Suppressor macrophage (primary cell): ENCODE data around the gene CLVS2.

Experiments used
- DNase-seq, 4 experiments: peaks; one replicate each; pipeline ENCODE4 v3.0.0-alpha.2; 2020 to 2022
- total RNA-seq, 17 experiments: gene quantifications; one replicate each; lab custom pipeline; 2026; ENCODE audit warnings: mixed read lengths in 6 of 17, inconsistent platforms in 3 of 17; lab: John Stamatoyannopoulos, UW

Gene CLVS2, protein sequence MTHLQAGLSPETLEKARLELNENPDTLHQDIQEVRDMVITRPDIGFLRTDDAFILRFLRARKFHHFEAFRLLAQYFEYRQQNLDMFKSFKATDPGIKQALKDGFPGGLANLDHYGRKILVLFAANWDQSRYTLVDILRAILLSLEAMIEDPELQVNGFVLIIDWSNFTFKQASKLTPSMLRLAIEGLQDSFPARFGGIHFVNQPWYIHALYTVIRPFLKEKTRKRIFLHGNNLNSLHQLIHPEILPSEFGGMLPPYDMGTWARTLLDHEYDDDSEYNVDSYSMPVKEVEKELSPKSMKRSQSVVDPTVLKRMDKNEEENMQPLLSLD
- 0 to 3.7 (median 0) reads per million in 17 experiments for total RNA-seq

DNA sequence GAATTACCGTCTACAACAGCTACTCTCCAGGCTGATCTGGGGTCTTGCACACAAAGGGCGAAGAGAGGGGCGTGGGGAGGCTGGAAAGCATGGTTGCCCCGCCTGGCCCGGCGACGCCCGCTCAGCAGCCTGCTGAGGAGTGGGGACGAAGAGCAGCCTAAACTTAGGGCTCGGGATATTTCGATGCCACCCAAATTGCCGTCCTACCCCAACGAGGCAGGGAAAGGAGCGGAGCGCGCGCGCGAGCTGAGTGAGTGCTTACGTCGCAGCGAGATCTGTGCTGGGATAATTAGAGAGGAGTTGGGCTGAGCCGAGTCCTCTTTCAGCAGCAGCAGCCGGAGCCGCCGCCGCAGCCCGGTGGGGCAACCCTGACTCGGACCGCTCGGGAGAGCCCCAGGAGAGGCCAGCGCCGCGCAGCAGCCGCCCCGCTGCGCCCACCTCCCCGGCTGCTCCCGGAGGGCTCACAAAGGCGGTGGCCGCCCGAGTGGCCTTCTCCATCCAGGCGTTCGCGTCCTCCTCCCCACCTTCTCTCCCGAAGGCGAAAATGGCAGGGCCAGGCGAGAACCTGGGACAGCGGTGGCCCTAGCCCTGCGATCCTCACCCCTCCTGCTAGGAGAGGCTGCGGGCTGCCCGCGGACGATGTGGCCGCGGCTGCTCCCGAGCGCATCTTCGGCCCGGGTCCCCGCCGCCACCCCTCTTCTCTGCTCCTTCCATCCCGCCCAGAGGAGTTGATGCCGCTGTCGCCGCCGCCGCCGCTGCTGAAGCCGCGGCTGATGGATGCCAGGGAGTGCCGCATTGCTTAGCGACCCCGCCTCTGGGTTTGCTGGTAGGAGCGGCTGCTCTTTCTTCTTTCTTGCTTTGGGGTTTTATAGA lies at the start of gene CLVS2:
TSS of gene CLVS2 (plus strand) at position 315 of the 873 bp plus-strand sequence. CDS start 1,543 bp downstream, outside the sequence.
- DNase-seq = no peak

DNA sequence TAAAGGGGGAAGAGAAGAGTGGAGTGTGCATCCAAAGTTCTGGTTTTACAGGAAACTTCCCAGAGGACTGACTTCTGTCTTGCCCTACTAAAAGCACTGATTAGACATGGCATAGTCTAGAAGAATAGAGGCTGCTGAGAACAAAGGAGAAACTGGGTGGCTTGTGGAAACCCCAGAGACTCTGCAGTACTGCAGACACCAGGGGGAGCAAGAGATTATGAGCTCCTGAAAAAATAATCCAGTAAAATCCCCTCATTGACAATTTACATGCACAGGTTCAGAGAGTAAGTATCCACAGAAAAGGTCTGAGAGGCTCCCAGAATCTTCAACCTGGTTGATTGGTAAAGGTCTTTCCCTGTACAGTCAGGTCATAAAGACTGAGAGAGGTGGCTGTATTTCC lies 48.7 kb upstream of the CLVS2 start:
- DNase-seq = no peak

DNA sequence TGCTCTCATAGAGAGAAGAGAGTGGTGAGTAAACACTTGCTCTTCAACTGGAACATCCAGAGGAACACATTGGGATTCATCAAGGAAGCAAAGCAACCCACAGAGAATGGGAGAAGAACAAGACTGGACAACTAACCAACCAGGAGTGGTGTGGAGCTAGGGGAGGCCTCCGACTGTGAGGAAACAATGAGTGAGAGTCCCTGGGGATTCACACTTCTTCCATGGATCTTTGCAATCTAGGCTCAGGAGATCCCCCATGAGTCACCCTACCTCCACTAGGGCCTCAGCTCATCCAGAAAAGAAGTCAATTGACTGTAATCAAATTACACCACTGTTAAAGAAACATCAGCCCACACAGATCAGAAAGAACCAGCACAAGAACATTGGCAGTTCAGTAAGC lies 42.3 kb upstream of the CLVS2 start:
- no peak for DNase-seq

DNA sequence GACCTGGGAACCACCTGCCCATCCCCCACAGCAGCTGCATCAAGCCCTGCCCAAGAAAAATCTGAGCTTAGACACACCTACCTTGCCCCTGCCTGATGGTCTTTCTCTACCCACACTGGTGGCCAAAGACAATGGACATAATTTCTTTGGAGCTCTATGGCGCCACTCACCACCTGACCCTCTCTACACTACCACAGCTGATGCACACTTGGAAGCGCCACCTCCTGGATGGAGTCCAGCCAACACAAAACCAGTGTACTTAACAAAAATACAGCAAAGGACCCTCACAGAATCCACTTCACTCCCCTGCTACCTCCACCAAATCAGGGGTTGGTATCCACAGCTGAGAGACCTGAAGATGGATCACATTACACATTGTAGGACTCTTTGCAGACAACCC lies 39.7 kb upstream of the CLVS2 start:
- DNase-seq = no peak

DNA sequence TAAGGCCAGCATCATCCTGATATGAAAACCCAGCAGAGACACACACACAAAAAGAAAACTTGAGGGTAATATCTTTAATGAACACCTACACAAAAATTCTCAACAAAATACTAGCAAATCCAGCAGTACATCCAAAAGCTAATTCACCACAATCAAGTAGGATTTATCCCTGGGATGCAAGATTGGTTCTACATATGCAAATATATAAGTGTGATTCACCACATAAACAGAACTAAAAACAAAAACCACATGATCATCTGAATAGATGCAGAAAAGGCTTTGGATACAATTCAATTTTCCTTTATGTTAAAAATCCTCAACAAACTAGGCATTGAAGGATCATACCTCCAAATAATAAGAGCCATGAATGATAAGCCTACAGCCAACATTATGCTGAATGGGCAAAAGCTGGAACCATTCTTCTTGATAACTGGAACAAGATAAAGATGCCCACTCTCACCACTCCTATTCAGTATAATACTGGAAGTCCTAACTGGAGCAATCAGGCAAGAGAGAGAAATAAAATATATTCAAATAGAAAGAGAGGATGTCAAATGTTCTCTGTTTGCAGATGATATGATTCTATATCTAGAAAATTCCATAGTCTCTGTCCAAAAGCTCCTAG lies 33.9 kb upstream of the CLVS2 start:
- no peak for DNase-seq

DNA sequence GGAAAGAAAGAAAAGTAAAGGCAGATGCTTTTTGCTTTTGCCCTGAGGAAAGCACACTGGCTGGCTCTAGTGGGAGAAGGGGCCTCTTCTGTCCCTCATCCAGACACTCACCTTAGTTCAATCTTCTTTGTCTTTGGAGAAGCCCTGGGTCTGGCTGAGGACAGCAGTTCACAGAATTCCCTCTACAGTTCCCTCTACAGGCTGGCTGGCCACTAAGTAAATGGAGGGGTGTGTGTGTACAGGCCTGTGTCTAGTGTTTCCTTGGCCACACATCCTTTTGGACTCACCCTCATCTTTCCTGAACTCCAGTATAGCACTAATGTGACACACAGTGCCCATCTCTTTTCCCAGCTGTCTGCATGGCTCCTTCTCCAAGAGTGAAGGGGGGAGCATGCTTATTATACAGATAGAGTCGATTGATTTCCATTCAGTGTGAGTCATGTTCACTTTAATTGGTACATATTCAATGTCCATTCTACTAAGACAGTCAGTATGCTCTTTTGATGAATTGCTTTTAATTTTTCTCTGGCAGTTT lies 26.0 kb upstream of the CLVS2 start:
- DNase-seq = no peak

DNA sequence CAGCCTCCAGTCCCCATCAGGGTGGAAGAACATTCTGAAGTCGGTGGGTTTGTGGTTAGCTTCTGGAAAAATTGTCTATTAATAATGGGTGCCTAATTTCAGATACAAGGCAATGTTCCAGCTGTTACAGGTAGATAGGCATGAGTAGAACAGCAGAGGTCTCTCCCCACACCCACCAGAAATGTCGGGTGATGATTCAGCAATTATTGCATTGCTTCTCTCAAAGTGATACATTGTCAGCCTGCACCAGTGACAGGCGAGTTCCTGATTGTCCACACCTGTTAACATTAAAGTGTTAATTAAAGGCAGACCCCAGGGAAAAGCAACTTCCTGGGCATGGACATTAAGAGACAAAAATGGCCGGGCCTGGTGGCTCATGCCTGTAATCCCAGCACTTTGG lies 18.9 kb upstream of the CLVS2 start:
- no peak for DNase-seq

DNA sequence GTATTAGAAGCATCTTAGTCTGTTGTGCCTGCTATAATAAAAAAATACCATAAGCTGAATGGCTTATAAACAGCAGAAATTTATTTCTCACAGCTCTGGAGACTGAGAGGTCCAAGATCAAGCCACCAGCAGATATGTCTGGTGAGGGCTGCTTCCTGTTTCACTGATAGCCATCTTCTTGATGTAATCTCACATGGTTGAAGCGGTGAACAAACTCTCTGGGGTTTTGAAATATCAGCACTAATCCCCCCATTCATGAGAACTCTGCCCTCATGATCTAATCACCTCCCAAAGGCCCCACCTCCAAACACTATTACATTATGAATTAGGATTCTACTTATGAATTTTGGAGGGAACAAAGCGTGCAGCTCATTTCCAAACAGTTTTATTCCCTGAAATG lies 11.6 kb upstream of the CLVS2 start:
- DNase-seq = no peak

DNA sequence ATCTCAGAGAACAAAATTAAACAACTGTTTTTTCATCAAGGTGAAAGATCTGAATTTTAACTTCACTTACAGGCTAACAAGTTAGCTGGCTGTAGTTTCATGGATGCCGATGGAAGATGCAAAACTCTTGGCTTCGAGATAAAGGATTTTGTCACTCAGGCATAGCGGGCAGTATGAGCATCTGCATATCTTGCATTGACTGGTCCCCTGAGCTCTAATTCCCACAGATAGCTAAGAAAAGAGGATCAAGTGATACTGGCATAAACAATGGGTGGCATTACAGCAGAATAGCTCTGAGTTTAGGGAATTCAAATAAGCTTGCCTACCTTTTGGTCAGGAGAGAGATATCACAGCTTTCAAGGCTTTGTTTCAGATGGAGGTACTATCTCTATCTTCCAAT lies 1.8 kb upstream of the CLVS2 start:
- DNase-seq = no peak

DNA sequence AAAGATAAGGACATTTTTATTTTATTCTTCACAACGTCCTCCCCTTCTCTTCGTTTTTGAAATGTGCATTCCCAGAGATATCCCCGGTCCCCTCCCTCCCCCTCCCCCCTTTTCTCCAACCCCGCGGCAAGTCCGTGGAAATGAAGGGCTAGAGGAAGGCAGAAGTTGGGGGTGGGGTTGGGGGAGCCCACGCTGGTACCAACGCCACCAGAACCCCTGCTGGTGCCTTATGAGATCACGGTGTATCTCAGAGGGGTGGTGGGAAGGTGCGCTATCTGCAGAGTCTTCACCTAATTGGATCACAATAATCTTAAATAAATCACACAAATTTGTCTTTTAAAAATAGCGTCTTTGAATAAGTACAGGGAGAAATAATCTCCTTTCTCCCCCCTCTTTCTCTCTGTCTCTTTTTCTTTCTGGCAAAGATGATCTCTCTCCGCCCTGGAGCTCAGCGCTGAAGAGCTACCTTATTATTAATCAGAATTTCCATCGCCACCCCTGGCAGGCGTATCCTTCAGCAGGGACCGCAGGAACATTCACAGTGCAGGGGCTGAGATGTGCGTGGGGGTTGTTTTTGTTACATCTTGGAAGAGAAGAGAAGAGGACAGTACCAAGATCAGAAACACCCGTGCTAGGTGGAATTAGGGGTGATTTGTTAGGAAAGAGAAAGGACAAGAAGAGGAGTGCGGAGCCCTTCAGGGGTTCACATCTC lies 915 bp downstream of the CLVS2 start:
- DNase-seq = no peak

DNA sequence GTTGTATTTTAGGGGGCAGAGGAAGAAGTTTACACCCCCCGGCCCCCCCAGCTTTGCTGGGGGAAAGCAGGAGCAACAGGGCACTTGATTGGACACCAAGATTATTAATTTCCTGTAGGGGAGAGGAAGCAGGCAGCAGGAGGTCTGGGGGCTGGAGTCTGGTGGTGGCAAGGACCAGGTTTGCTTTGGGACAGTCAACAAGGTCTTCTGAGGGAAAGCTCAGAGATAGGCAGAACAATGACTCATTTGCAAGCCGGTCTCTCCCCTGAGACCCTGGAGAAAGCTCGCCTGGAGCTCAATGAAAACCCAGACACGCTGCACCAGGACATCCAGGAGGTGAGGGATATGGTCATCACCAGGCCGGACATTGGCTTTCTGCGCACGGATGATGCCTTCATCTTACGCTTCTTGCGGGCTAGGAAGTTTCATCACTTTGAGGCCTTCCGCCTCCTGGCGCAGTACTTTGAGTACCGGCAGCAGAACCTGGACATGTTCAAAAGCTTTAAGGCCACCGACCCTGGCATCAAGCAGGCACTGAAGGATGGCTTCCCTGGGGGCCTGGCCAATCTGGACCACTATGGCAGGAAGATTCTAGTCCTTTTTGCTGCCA lies 1.6 kb downstream of the CLVS2 start:
- DNase-seq = no peak

DNA sequence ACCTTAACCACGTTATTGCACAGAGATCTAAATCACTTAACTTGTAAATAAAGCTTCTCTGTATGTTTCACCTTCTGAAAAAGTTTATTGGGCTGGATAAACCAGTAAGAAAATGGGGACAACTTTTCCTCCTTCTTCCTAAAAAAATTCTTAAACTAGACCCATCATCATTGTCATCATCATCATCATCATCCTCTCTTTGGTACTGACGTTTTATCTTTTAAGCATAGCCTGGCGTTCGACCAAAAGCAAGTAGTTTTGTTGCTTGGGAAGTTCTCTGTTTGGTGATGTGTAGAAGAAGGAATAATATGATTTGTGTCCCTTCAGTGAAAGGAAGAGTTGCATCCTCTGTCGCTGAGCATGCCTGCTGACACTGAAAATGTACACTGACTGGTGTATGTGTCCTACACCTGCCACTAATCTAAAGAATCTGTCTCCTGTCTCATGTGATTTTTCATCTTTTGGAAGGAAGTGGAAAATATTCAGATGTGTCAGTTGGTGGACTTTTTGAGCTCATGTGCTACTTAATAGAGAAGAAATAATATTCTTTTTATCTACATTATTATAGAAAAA lies 2.5 kb downstream of the CLVS2 start:
- no peak for DNase-seq

DNA sequence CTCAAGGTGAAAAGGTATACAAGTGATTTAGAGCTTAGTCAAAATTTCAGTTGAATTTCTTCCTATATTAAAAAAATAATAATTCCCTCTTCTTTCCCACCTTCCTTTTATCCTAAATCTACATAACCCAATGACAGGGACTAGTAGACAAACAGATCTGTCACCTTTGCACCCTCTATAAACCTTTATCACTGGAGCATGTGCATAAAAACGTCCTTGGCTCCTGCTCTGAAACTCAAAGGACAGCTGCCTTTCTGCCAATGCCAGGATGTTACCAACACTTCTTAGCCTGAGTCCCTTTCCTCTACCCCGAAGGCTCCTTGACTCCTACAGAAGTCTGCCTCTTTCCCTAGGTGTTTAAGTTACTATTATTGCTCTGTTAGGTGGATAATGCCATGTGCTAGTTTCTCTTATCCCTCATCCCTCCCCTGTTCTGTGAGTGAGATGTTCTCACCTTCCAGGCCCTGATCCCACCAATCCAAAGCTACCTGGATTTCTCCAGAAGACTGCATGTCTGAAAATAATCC lies 4.3 kb downstream of the CLVS2 start:
- no peak for DNase-seq

DNA sequence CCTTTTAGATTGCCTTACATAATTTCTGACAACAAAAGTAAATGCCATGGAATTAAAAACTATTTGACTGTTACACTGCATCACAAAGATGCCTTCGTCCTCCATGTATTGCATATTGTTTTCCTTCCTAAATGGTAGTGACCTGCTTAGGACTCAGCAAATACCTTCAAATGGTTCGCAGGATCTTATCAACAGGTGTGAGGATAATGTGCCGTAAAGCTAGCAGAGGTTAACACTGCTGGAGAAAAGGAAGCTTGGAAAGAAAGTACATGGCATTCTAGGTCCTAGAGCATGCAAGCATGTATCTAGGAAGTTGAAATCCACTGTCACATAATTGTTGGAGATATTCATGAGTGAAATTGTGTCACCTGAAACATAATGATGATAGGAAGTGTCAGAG lies 5.5 kb downstream of the CLVS2 start:
- DNase-seq = no peak

DNA sequence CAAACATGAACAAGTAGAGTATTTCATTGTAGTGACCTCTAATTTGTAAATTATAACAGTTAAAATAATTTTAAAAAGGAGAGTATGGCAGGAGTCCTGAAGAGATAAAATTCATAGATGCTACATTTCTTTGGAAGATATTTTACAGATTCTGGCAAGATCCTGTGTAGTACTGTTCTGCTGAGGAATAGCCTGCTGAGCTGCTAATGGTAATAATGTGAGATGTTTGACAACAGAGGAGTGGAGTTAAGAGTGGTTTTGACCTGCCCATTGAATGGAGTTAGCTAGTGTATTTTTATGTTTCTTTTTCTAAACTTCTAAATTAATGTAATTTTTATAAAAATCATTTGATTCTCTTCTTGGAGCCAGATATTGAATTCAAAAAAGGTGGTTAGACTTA lies 11.8 kb downstream of the CLVS2 start:
- DNase-seq = no peak

DNA sequence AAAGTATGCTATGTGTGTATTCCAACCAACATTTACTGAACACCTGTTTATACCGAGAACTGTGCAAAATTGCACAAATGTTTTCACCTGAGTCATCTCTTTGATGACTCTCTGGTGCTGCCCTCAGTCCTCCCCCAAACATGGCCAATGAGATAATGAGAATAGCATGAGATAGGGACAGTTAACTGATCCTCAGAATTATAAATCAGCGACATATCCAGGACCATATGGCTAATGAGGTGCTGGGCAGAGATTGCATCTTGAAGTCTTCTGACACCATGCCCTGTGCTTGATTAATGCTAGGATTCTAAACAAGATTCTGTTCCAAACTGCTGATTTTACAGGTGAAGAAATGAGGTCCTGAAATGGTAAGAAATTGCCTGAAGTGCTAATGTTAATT lies 13.0 kb downstream of the CLVS2 start:
- DNase-seq = no peak

DNA sequence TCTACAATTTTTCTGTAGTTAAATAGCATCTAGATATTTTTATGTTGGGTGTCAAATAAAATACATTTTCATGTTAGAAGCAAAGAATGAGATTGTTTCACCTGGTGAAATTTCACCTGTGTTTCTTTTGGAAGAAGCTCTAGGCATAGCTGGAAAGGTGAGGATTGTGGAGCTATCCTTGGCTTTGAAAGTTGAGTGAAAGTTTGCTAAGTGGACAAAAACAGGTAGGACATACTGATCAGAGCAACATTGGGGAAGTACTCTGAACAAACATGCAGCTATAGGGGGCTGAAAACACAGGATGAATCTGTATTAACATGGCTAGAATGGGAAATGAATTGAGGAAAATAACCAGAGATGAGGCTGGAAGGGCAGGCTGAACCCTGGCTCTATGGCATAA lies 18.8 kb downstream of the CLVS2 start:
- DNase-seq = no peak

DNA sequence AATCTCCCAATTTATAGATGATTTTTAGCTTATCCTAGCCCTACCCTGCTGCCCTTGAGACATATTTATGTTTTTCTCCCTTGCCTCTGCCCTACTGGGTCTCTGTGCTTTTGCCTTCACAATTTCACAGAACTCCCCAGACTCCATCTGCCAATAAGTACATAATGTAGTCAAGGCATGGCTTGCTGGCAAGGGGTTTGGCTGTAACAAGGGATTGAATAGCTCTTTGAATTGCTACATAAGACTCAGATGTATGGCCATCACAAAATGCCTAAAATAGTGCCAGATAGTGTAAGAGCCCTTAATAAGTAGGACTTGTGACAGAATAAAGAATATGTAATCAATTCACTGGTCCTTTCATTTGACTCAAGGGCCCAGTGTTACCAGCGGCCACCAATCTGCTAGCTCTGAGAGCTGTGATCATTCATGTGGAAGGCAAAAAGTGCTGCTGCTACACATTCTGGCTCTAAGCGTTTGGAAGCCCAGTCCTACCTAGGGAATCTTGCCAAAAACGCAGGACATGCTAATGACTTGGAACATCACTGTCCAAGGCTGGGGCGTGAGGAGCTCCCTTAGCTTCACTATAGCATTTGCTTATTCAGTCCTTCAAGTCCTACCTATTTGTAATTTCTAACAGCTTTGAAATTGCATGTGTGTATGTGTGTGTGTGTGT lies 20.5 kb downstream of the CLVS2 start:
- DNase-seq = no peak

DNA sequence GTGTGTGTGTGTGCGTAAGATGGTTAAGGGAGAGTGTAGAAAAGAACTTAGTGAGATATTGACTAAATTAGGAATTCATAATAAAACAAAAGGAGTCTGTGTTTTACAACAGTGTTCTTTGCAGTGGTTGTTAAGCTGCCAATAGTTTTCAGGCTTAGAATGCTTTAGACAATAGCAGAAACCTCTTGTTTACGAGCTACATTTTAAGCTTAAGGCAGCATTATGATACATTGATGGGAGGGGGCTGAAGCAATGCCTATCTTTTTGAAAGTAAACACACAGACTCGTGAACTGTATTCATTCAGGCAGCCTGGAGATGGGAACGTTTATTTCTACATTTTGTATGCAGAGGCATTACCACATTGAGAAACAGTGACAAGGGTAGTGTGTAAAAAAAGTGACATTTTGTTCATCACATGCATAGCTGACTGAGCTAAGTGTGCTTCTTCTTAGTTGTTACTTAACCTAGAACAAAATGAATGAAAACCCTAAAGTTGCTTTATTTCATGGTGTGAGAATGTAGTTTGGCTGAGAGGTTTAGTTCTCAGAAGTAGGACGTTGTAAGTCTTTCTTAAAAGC lies 21.2 kb downstream of the CLVS2 start:
- no peak for DNase-seq

DNA sequence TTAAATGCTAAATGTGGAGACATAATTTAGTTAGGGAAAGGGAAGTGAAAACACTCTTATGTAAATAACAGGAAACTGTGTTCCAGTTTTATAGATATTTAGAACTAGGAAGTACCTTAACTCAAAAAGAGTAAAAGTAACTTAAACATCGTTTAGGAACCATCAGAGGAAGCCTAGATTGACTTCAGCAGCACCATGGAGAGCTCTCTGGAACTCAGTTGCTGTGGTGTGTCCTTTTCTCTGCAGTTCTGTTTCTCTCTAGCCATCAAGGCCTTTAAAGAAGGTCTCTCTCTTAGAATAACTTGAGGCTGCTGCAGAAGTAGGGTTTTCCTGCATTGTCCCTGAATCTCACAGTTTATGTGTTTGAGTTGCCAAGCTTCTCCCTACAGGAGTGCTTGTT lies 26.9 kb downstream of the CLVS2 start:
- DNase-seq = peak in 2 of 4 experiments; percentile 3 to 14

DNA sequence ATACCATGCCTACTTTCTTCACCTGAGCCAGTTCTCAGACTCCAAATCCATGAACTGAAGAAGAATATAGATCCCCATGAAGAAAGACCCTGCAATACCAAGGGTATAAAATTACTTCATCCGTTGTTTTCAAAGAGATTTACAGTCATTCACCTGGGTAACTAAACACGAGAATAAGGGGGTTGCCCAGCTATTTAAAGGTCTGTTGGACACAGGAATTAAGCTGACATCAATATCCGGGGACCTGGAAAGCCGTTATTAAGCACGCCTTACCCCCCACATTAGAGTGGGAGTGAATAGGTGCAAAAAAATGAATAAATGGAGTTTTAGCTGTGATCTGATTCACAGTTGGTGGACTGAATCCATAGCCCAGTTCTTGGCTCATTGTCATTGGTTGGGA lies 28.9 kb downstream of the CLVS2 start:
- DNase-seq = no peak
